Measurements from ENCODE around the gene S1PR4. TPM values are rescaled to one million over a fixed set of nuclear protein-coding genes. Genes with fewer than 3 reads are reported as not detected.

Gene S1PR4
- total and polyA plus RNA-seq, 2 donors (not counting 1 experiment from before 2014, with no cell fraction given): not detected

DNA sequence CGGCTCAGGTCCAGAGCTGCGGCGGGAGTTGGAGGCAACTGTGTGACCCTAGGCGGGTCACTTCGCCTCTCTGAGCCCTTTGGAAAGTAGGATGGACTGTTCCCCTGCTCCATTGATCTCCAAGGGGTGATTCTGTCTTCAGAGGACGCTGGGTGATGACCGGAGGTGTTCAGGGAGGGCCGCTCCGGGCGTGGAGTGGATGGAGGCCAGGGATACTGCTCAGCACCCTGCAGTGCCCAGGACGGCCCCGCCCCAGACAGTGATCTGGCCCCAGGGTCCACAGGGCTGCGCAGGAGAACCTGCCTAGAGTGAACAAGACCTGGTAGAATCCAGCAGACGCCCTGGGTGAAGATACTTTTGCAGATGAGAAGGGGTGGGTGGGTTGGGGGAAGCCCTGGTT is 14.1 kb downstream of the S1PR4 start:
- H3K4me2 ChIP-seq (ENCODE audit: extremely low read depth, insufficient read depth, low read length): no peak overlapping the region
- no peak for TF ChIP-seq EZH2 (IDR thresholded peaks at IDR 0.05; ENCODE audit: low read length, missing control alignments)
- TF ChIP-seq, protein P1, sequence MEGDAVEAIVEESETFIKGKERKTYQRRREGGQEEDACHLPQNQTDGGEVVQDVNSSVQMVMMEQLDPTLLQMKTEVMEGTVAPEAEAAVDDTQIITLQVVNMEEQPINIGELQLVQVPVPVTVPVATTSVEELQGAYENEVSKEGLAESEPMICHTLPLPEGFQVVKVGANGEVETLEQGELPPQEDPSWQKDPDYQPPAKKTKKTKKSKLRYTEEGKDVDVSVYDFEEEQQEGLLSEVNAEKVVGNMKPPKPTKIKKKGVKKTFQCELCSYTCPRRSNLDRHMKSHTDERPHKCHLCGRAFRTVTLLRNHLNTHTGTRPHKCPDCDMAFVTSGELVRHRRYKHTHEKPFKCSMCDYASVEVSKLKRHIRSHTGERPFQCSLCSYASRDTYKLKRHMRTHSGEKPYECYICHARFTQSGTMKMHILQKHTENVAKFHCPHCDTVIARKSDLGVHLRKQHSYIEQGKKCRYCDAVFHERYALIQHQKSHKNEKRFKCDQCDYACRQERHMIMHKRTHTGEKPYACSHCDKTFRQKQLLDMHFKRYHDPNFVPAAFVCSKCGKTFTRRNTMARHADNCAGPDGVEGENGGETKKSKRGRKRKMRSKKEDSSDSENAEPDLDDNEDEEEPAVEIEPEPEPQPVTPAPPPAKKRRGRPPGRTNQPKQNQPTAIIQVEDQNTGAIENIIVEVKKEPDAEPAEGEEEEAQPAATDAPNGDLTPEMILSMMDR (conservative IDR thresholded peaks at IDR 0.05 in 1 of 2, IDR thresholded peaks at IDR 0.05 in 1 of 2; ENCODE audit: low read depth in 1 of 2, low read length in 2 of 2): no peak
- H3K27me3 ChIP-seq (ENCODE audit: control insufficient read depth, insufficient read depth, low read length): no peaks in the 10 kb centered on the region
- H3K36me3 ChIP-seq (ENCODE audit: control insufficient read depth, insufficient read depth, low read length): peaks cover 17% of the 10 kb centered on the region
- no peaks in the 10 kb centered on the region for H3K9me3 ChIP-seq (ENCODE audit: control insufficient read depth, insufficient read depth, low read depth, low read length)
- H3K9ac ChIP-seq (ENCODE audit: insufficient read depth, low read length): no peak overlapping the region
- H3K4me1 ChIP-seq (ENCODE audit: control insufficient read depth, extremely low read depth, insufficient read depth, low read length): no peaks in the 10 kb centered on the region
- no peak overlapping the region for H3K27ac ChIP-seq (ENCODE audit: insufficient read depth, low read length)
- H3K4me3 ChIP-seq (replicated peaks in 1 of 4; ENCODE audit: control extremely low read depth in 1 of 4, insufficient read depth in 1 of 4, low read depth in 3 of 4, low read length in 4 of 4): no peak overlapping the region
- H4K20me1 ChIP-seq (ENCODE audit: control insufficient read depth, extremely low read depth, insufficient read depth, low read length): no peaks in the 10 kb centered on the region
- H3K79me2 ChIP-seq (ENCODE audit: control insufficient read depth, insufficient read depth, low read length): peaks cover 39% of the 10 kb centered on the region
- no peak for DNase-seq (ENCODE audit: low read depth in 2 of 2)
- H2AFZ ChIP-seq (ENCODE audit: low read length): no peak overlapping the region

DNA sequence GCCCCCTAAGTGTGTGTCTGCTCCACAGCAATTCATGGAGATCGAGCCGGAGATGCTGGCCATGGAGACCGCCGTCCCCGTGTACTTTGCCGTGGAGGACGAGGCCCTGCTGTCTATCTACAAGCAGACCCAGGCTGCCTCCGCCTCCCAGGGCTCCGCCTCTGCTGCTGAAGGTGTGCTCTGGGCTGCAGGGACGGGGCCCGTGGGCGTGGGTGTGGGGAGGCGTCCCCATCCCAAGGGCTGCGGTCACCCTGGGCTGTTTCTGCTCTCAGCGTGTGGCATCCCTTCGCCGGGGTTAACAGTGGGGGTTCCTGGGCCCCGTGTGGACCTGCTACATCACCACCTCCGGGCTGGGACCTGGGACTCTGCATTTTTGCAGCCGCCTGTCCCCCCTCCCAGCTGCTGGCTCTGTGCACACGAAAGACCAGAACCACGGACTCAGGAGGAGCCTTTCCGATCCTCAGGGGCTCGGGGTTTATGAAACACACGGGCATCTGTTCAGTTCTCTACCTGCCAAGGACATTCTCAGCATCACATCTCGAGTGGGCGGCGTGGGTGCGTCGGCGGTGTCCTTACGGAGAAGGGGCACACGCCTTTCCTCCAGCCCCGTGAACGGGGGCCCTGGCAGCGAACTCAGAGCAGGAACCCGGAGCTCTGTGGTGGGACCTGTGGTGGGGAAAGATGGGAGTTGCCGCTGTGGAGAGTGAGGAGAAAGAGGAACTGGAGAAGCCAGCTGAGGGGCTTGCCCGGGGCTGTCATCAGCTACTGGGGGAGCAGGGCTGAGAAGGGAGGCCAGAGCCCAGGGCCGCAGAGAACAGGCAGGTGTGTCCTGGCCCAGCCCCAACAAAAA is 14.9 kb downstream of the S1PR4 start:
- Histone ChIP-seq H3K4me1 (ENCODE audit: control insufficient read depth, extremely low read depth, insufficient read depth, low read length) (no peaks in the 10 kb centered on the region), H3K9me3 (ENCODE audit: control insufficient read depth, insufficient read depth, low read depth, low read length) (no peaks in the 10 kb centered on the region), H3K4me2 (ENCODE audit: extremely low read depth, insufficient read depth, low read length) (no peak overlapping the region), H2AFZ (ENCODE audit: low read length) (no peak overlapping the region), H3K27me3 (ENCODE audit: control insufficient read depth, insufficient read depth, low read length) (no peaks in the 10 kb centered on the region), H3K79me2 (ENCODE audit: control insufficient read depth, insufficient read depth, low read length) (peaks cover 31% of the 10 kb centered on the region), H4K20me1 (ENCODE audit: control insufficient read depth, extremely low read depth, insufficient read depth, low read length) (no peaks in the 10 kb centered on the region), H3K4me3 (replicated peaks in 1 of 4; ENCODE audit: control extremely low read depth in 1 of 4, insufficient read depth in 1 of 4, low read depth in 3 of 4, low read length in 4 of 4) (no peak overlapping the region), H3K9ac (ENCODE audit: insufficient read depth, low read length) (no peak overlapping the region), H3K36me3 (ENCODE audit: control insufficient read depth, insufficient read depth, low read length) (peaks cover 17% of the 10 kb centered on the region), H3K27ac (ENCODE audit: insufficient read depth, low read length) (no peak overlapping the region)
- no peak for DNase-seq (ENCODE audit: low read depth in 2 of 2)
- TF ChIP-seq, protein P1 (conservative IDR thresholded peaks at IDR 0.05 in 1 of 2, IDR thresholded peaks at IDR 0.05 in 1 of 2; ENCODE audit: low read depth in 1 of 2, low read length in 2 of 2): no peak
- no peak for TF ChIP-seq EZH2 (IDR thresholded peaks at IDR 0.05; ENCODE audit: low read length, missing control alignments)

DNA sequence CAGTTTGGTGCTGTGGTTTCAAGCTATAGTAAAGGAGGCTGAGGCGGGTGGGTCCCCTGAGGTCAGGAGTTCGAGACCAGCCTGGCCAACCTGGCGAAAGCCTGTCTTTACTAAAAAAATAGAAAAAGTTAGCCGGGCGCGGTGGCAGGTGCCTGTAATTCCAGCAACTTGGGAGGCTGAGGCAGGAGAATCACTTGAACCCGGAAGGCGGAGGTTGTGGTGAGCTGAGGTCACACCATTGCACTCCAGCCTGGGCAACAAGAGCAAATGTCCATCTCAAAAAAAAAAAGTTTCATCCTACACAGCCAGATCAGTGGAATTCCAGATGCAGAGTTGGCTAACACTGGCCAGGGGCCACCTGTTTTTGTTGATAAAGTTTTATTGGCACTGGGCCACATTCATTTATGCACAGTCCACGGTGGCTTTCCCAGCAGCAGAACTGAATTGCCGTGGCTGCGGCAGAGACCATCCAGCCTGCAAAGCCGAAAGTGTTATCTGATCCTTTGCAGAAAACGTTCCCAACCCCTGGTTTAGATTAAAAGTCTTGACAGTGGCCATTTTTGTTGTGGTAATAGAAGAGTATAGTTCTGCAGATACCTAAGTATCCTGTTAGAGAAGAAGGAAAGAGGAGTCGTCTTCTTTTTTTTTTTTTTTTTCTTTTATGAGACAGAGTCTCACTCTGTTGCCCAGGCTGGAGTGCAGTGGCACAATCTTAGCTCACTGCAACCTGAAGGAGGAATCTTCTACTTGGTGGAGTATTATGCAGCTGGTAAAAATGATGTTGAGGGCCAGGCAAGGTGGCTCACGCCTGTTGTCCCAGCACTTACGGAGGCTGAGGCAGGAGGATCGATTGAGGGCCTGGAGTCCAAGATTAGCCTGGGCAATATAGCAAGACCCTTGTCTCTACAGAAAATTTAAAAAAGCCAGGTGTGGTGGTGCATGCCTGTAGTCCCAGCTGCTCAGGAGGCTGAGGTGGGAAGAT is 15.8 kb downstream of the S1PR4 start:
- Histone ChIP-seq H3K9ac (ENCODE audit: insufficient read depth, low read length) (no peak overlapping the region), H4K20me1 (ENCODE audit: control insufficient read depth, extremely low read depth, insufficient read depth, low read length) (no peaks in the 10 kb centered on the region), H3K79me2 (ENCODE audit: control insufficient read depth, insufficient read depth, low read length) (peaks cover 22% of the 10 kb centered on the region), H3K27me3 (ENCODE audit: control insufficient read depth, insufficient read depth, low read length) (no peaks in the 10 kb centered on the region), H3K4me1 (ENCODE audit: control insufficient read depth, extremely low read depth, insufficient read depth, low read length) (no peaks in the 10 kb centered on the region), H3K9me3 (ENCODE audit: control insufficient read depth, insufficient read depth, low read depth, low read length) (no peaks in the 10 kb centered on the region), H2AFZ (ENCODE audit: low read length) (no peak overlapping the region), H3K4me3 (replicated peaks in 1 of 4; ENCODE audit: control extremely low read depth in 1 of 4, insufficient read depth in 1 of 4, low read depth in 3 of 4, low read length in 4 of 4) (no peak overlapping the region), H3K36me3 (ENCODE audit: control insufficient read depth, insufficient read depth, low read length) (peaks cover 12% of the 10 kb centered on the region), H3K4me2 (ENCODE audit: extremely low read depth, insufficient read depth, low read length) (no peak overlapping the region), H3K27ac (ENCODE audit: insufficient read depth, low read length) (no peak overlapping the region)
- TF ChIP-seq, protein P1 (conservative IDR thresholded peaks at IDR 0.05 in 1 of 2, IDR thresholded peaks at IDR 0.05 in 1 of 2; ENCODE audit: low read depth in 1 of 2, low read length in 2 of 2): no peak
- no peak for TF ChIP-seq EZH2 (IDR thresholded peaks at IDR 0.05; ENCODE audit: low read length, missing control alignments)
- DNase-seq (ENCODE audit: low read depth in 2 of 2): no peak

Data from fibroblast of lung (primary cell).